NCI-H2196 treated with DMSO at 0.1 percent for 48 hours (cell line): ENCODE results near the gene ANKRD11.
"Not testable (repeated sequence)": the region's sequence is repeated elsewhere in the genome, so short reads cannot be mapped to it uniquely, and the experiment has no call there.

Experiments
- DNase-seq: peaks from one replicate; lab custom pipeline; 2025; ENCODE audit not compliant: unreplicated experiment; lab: John Stamatoyannopoulos, UW

Gene ANKRD11

GRCh38 chr16:89453501-89454321 is 36.6 kb downstream of the ANKRD11 start:
- no peak for DNase-seq

DNA sequence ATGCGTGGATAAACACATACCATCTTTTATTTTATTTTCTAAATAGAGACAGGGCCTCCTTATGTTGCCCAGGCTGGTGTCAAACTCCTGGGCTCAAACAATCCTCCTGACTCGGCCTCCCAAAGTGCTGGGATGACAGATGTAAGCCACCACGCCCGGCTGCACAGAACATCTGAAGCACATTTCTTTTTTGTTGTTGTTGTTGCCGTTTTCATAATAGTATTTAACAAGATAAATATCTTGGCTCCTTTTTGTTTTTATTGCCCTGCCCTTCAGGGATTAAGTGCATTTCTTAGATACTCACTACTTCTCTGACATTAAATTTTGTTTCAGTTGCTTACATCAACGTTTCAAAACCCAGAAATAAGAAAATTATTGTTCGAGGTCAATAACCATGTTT is 37.4 kb downstream of the ANKRD11 start:
- DNase-seq: no peak

DNA sequence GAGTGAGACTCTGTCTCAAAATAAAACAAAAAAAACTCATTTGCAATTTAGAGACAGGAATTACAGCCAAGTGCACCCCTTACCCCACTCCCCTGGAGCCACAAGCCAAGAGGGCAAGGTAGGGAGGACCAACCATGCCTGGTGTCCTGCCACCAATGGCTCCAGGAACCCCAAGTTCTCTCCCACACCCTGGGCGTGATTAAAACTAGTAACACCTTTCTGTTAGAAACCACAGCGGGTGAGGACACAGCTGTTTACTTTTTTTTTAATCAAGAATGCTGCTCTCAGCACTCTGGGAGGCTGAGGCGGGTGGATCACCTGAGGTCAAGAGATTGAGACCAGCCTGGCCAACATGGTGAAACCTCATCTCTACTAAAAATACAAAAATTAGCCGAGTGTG is 38.1 kb downstream of the ANKRD11 start:
- no peak for DNase-seq

DNA sequence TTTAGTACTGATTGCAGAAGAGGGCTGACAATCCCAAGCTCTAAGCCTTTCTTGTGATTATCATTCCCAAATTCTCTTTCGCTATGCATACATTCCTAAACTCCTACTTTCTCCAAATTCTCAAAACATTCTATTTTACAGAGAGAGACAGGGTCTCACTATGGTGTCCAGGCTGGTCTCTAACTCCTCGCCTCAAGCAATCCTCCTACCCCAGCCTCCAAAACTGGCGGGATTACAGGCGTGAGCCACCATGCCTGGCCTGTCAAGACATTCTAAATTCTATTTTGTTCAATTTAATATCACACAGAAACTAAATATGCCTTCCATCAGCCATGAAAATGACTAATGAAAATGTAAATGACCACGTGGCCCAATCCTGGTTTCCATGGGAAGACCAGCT is 39.8 kb downstream of the ANKRD11 start:
- no peak for DNase-seq

DNA sequence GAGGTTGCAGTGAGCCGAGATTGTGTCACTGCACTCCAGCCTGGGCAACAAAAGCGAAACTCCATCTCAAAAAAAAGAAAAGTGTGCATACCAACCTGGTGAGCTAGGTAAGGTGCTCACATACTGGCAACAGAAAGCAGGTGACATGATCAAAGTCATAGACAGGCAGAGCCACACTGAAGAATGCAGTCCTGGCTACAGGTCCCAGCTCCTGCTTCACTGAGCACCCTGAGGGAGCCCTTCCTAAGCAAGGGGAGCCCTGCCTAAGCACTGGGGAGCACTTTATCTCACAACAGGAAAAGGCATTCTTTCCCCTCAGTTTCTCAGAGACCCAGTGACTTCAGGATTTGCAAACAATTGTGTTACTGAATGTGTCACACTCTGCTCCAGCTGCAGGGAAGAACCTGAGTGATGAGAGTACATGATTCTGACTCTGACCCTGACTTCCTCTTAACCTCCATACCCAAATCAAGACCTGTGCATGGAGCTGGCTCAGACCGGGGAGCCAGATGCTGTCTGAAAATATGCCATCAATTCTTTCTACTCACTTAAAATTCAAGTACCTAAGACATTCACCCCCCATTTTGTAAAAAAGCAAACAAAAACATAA is 40.5 kb downstream of the ANKRD11 start:
- DNase-seq: no peak

DNA sequence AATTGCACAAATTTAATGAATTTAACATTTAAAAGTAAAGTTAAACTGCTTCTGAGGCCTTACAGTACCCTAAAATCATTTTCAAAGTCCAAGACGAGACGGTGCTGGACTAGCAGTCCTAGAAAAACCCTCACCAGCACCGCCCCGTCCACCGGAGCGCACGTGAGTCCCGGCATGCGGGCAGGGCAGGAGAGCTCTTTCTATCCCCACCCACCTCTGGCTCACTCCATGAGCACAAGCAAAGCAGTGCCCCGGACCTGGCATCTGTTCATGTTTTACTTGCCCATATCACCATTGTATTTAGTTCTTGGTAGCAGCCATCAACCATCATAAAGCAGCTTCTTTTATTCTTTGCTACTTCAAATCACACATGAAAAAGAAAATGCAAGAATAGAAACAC is 41.7 kb downstream of the ANKRD11 start:
- no peak for DNase-seq

DNA sequence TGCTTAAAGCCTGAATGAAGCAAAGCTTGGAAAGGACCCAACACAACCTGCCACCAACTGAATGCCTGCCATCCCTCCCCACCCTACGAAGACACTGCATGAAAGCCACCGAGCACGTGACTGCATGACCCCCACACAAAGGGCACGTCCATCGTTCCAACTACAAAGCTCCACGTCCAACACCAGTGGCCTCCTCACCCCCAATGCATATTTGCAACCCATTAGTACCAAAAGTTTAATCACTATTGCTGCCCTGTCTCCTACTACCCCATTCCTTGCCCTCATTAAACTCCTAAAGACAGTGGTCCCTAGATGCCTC is 43.4 kb downstream of the ANKRD11 start:
- no peak for DNase-seq

DNA sequence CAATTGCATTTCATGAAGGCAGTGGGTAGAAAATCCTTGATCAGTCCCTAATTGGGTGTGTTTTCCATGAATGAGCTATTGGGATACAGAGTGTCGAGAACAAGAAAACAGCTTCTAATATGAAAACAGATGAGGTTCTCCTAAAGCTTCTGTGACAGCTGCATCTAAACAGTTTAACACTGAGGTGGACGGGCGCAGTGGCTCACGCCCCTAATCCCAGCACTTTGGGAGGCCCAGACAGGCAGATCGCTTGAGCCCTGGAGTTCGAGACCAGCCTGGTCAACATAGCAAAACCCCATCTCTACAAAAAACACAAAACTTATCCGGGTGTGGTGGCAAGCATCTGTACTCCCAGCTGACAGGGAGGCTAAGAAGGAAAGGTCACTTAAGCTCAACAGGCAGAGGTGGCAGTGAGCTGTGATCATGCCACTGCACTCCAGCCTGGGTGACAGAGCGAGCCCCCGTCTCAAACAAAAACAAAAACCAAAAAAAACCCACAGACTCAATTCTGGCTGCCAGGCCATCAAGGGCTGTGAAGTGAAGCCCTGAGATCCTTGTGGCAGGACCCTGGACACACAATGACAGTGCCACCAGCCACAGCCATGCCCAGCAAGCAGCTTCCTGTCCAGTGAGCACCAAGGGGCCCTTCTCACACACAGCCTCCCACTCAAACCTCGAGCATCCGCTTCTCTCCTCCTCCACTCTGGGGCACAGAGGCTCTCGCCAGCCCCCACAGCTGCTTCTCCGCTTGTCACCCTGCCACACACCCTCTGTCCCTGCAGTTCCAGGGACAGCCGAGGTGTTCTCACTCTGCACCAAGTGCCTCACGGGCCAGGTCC is 44.0 kb downstream of the ANKRD11 start:
- no peak for DNase-seq

DNA sequence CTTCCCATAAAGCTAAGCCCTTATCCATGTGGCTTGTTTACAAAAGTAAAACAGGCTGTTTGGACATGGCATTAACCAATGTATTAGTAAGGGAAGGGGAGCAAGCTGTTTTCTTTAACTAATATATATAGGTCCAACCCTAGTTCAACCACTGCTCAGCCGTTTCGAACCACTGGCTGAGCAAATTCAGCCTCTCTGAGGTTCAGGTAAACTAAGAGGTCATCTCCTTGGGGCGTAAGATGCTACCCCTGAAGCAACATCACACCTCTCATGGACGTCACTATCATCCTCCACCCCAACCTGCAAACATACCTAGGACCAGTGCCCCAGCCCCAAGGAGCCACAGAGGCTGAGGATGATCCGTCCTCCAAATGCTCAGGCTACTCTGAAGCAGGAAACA is 45.2 kb downstream of the ANKRD11 start:
- DNase-seq: no peak

- DNase-seq: no peak
Observed at GRCh38 chr16:89444728-89445127, 45.6 kb downstream of the ANKRD11 start.

DNA sequence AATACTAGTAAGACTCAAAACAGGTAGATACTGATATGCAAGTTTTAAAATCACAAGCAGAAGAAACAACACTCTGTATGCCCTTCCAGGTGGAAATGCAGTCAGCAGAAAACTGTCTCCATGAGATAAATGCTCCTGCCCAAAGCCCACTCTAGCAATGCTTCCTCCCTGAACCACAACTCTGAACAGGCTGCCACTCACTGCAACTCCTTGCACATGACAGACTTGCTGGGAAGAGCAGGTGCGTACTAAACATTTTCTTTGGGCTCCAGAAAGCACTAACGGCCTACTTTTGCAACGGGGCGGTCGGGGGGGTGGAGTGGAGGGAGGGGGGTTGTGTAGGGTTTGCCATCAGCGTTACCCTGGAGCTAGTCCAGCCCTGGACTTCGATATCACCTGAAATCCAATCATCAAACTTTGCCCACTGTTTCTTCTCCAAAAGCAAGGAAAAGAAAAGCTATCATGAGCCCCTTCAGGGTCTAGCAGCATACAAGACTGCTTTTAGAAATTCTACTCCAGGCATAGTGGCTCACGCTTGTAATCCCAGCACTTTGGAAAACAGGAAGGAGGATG is 46.1 kb downstream of the ANKRD11 start:
- DNase-seq: no peak

DNA sequence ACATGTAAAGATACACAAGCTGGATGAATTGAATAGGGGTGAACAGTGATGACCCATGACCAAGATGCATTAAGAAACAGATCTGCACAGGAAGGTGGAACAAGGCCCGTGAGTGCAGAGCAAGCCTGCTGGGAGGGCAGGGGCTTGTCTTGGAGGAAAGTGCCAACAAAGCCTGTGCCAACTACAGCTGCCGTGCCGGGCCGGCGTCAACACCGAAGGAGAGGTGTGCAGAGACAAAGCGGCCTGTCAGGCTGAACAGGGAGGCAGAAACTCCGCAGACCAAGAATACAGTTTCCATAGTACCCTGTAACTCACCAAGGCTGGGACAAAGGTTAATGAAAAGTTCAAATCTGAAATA is 46.7 kb downstream of the ANKRD11 start:
- DNase-seq: no peak

DNA sequence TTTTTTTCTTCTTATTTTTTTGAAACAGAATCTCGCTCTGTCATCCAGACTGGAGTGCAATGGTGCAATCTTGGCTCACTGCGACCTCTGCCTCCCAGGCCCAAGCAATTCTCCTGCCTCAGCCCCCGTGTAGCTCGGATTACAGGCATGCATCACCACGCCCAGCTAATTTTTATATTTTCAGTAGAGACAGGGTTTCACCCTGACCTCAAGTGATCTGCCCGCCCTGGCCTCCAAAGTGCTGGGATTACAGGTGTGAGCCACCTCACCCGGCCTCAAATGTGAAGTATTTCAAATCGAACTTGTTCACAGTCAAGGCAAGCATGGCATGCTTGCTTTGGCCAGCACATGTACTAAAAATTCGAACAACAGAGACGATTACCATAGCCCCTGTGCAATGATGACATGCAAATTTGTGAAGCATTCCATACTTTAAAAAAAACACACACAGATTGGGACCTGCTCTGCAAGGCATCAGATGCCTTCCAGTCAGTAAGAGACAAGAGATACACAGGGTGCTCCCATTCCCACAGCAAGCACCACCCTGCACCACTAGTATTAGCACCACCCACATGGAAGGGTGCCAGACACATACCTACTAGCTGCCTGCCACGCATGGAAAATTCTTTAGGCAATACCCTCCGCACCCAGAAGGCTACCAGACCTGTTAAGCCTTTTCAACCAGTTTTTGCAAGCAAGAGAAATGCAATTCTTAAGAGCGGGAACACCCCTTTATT is 47.2 kb downstream of the ANKRD11 start:
- no peak for DNase-seq

DNA sequence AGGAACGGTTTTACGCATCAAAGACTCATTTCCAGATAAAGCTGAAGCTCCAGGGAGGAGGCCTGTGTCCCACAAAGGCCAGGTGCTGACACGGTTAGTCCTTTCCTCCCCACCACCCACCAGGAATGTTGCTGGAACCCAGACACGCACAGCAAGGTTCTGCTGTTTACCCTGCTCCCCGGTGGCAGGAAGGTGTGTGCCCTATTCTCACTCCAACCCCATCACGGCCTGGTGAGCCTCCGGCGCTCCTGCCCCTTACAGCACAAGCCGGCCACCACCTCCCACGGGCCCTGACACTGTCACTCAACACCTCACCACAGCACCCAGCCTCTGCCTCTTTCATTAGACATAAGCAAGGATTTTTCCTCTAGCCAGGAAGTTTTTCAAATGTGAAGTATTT is 47.8 kb downstream of the ANKRD11 start:
- no peak for DNase-seq

DNA sequence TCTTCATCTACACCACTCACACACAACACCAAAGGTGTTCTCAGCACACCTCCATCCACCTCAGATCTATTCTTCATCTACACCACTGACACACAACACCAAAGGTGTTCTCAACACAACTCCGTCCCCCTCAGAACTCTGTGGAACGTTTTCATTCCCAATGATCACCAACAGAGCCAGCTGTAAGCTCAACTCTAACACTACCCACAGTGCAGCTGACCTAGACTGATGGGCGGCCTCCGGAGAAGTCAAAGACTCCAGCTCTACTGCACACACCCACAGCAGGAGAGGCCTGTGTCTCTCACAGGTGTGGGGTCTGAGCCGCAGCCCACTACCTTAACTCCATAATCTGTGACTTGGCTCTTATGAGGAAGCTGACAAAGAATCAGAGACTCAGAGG is 50.7 kb downstream of the ANKRD11 start:
- DNase-seq: no peak

DNA sequence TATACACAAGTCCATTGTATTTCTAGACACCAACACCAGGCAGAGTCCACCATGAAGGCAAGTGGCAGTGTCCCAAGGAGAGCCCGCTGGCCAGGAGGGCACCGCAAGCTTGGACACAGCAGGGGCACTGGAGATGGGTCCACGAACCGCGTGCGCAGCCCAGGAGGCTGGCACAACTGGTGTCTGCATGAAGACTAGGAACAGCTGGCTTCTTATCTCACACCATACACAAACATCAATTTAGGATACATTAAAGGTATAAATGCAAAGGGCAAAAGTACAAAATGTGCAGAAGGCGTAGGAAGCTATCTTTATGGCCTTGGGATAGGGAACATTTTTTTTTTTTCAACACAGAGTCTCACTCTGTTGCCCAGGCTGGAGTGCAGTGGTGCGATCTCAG is 52.4 kb downstream of the ANKRD11 start:
- DNase-seq: no peak

GRCh38 chr16:89437251-89437987 is 52.9 kb downstream of the ANKRD11 start:
- no peak for DNase-seq

DNA sequence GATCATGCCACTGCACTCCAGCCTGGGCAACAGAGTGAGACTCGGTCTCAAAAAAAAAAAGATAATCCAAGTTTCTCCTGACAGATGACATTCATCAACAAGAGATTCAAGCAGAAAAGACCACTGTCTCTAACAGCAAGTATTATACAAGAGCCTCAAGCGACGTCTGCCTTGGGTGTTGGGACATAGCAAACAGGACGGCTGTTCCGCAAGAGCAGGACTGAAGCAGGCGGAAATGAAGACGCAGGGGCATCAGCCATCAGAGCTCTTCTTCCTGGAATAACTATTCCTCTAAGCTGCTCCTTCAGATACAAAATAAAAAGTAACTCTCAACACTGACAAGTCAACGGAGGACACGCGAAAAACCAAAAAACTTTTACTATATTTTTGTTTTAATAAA is 54.0 kb downstream of the ANKRD11 start:
- DNase-seq: no peak

- DNase-seq: not testable (repeated sequence)
Observed at GRCh38 chr16:89435059-89435458, 55.3 kb downstream of the ANKRD11 start.

DNA sequence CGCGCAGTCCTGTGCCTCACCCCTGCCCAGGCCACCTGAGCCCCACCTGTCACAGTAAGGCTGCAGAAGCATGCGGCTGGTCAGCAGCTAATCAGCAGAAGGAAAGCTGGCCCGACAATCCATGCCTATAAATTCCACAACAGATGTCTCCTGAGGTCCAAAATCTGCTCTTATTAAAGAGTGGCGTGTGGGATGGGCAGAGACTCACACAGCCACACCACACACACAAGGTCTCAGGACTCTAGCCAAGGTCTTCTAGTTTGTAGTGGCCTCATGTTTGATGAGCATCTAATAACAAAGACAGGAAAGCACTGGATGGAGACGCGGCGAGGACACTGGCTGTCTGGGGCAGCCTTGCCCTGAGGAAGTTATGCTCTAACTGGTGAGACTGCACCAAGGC is 55.9 kb downstream of the ANKRD11 start:
- no peak for DNase-seq
